Progenitor cell of endocrine pancreas (in vitro differentiated cells): Measurements from ENCODE around the gene DGKQ. TPM values are rescaled to one million over a fixed set of nuclear protein-coding genes. Genes with fewer than 3 reads are reported as not detected.

Experiments
- DNase-seq: peaks from one replicate; pipeline ENCODE4 v3.0.0; 2021; ENCODE audit warnings: low spot score; ENCODE audit not compliant: unreplicated experiment
- H3K27ac Mint-ChIP-seq: 2 replicates; pipeline ENCODE4 v1.8.0; 2021; ENCODE audit warnings: mild to moderate bottlenecking, moderate library complexity, mixed read lengths
- H3K27me3 Mint-ChIP-seq: 2 replicates; pipeline ENCODE4 v1.8.0; 2021; ENCODE audit warnings: mixed read lengths
- H3K36me3 Mint-ChIP-seq: 2 replicates; pipeline ENCODE4 v1.8.0; 2022; ENCODE audit warnings: mixed read lengths; ENCODE audit not compliant: insufficient read depth
- H3K4me1 Mint-ChIP-seq: 2 replicates; pipeline ENCODE4 v1.8.0; 2021; ENCODE audit warnings: low read depth, mixed read lengths
- H3K4me3 Mint-ChIP-seq: 2 replicates; pipeline ENCODE4 v1.8.0; 2021; ENCODE audit warnings: low read depth, mild to moderate bottlenecking, moderate library complexity, mixed read lengths
- H3K9me3 Mint-ChIP-seq: 2 replicates; pipeline ENCODE4 v1.8.0; 2021; ENCODE audit warnings: low read depth, mixed read lengths
- CTCF ChIP-seq: fragments of 200-600 bp; sonication (generic); IDR thresholded peaks from one replicate; pipeline ENCODE4 v1.5.0; 2021; ENCODE audit warnings: antibody characterized with exemption, mild to moderate bottlenecking; ENCODE audit not compliant: unreplicated experiment
- total RNA-seq: library from RNA; stranded (reverse); gene quantifications from 2 replicates; pipeline ENCODE4 v1.2.1, GENCODE V29; 2021

Gene DGKQ
- total RNA-seq, 1 donor from 2014 or later: 24.9 TPM

- Mint-ChIP-seq H3K27ac (no peak overlapping the region), H3K4me1 (peaks cover 21% of the 10 kb centered on the region), H3K4me3 (no peak overlapping the region), H3K36me3 (no peaks in the 10 kb centered on the region), H3K9me3 (no peaks in the 10 kb centered on the region), H3K27me3 (no peaks in the 10 kb centered on the region)
- no peak for TF ChIP-seq CTCF
- no peak for DNase-seq
These were observed 17.5 kb upstream of the DGKQ start for GRCh38 chr4:990746-991367.

- DNase-seq: no peak
- no peak overlapping the region for H3K27ac Mint-ChIP-seq
- H3K4me3 Mint-ChIP-seq: no peak overlapping the region
- no peaks in the 10 kb centered on the region for H3K36me3 Mint-ChIP-seq
- peaks cover 28% of the 10 kb centered on the region for H3K4me1 Mint-ChIP-seq
- no peaks in the 10 kb centered on the region for H3K9me3 Mint-ChIP-seq
- no peaks in the 10 kb centered on the region for H3K27me3 Mint-ChIP-seq
- TF ChIP-seq CTCF: no peak
These were observed 16.5 kb upstream of the DGKQ start for GRCh38 chr4:989722-990471.

- Mint-ChIP-seq H3K27me3 (no peaks in the 10 kb centered on the region), H3K4me3 (no peak overlapping the region), H3K27ac (no peak overlapping the region), H3K36me3 (no peaks in the 10 kb centered on the region), H3K9me3 (no peaks in the 10 kb centered on the region), H3K4me1 (peaks cover 31% of the 10 kb centered on the region)
- DNase-seq: no peak
- no peak for TF ChIP-seq CTCF
These were observed 15.7 kb upstream of the DGKQ start for GRCh38 chr4:988726-989721.

GRCh38 chr4:987624-988513 lies 14.5 kb upstream of the DGKQ start:
- Mint-ChIP-seq H3K4me1 (peaks cover 26% of the 10 kb centered on the region), H3K27ac (peak overlapping the region; percentile 5), H3K4me3 (peak overlapping the region; percentile 73), H3K27me3 (no peaks in the 10 kb centered on the region), H3K36me3 (no peaks in the 10 kb centered on the region), H3K9me3 (no peaks in the 10 kb centered on the region)
- no peak for TF ChIP-seq CTCF
- DNase-seq: no peak
